ENCODE data around the gene DNAI1.

DNA sequence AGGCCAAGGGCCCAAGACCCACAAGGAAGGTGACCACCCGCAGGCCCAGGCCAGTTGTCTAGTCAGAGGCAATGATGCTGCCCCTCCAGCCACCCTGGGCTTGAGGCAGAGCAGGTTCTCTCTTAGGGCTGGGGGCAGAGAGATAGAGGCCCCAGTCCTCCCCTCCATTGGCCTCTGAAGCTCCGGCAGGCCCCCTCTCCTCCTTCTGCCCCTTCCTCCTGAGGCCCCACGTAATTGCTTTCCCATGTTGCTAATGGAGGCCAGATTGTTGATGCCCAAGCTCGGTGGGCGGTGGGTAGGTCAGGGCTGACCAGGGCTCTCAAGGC lies 90.8 kb downstream of the DNAI1 start:
- TF ChIP-seq GATA2 (IDR thresholded peaks at IDR 0.05; ENCODE audit: low read depth, low read length) = no peak
- no peak for TF ChIP-seq GATA3 (IDR thresholded peaks at IDR 0.05; ENCODE audit: low read depth, low read length)
